ENCODE results near the gene RHBDD2. TPM values are rescaled to one million over a fixed set of nuclear protein-coding genes. Genes with fewer than 3 reads are reported as not detected.
A peak's percentile ranks its signal among the peaks of the same experiment; 100 is the strongest.
"Not testable (repeated sequence)": the region's sequence is repeated elsewhere in the genome, so short reads cannot be mapped to it uniquely, and the experiment has no call there.

The RHBDD2 gene
- total RNA-seq, 2 experiments from 2014 or later: 21.5 to 24.0 TPM

- Mint-ChIP-seq H3K36me3 (ENCODE audit: low read depth) (no peaks in the 10 kb centered on the region), H3K9me3 (no peaks in the 10 kb centered on the region), H3K4me1 (ENCODE audit: low read depth) (no peaks in the 10 kb centered on the region), H3K27me3 (ENCODE audit: low read depth) (no peaks in the 10 kb centered on the region), H3K27ac (no peak overlapping the region), H3K4me3 (no peak overlapping the region)
- no peak for DNase-seq
- intact Hi-C loops (cut with micrococcal nuclease): no loop called here
- CTCF ChIA-PET: interaction anchor here (0.7 kb wide), 1 partner anchor 72 kb away, joined by 3 read pairs; no protein-coding TSS in a partner anchor
These were observed 18.0 kb downstream of the RHBDD2 start for GRCh38 chr7:75896803-75897327.

- Mint-ChIP-seq H3K27me3 (ENCODE audit: low read depth) (no peaks in the 10 kb centered on the region), H3K27ac (no peak overlapping the region), H3K4me3 (no peak overlapping the region), H3K36me3 (ENCODE audit: low read depth) (no peaks in the 10 kb centered on the region), H3K9me3 (no peaks in the 10 kb centered on the region), H3K4me1 (ENCODE audit: low read depth) (no peaks in the 10 kb centered on the region)
- CTCF ChIA-PET: no interaction called here
- no peak for DNase-seq
- intact Hi-C loops (cut with micrococcal nuclease): no loop called here
These were observed 21.9 kb downstream of the RHBDD2 start for GRCh38 chr7:75900617-75901315.

- intact Hi-C loops (cut with micrococcal nuclease): no loop called here
These were observed 27.2 kb downstream of the RHBDD2 start for GRCh38 chr7:75905785-75906604.

GRCh38 chr7:75906991-75907667, 28.3 kb downstream of the RHBDD2 start:
- intact Hi-C loops (cut with micrococcal nuclease): no loop called here

More at GRCh38 chr7:75905785-75906604, 27.2 kb downstream of the RHBDD2 start:
- Mint-ChIP-seq H3K9me3 (no peaks in the 10 kb centered on the region), H3K27me3 (ENCODE audit: low read depth) (no peaks in the 10 kb centered on the region), H3K36me3 (ENCODE audit: low read depth) (no peaks in the 10 kb centered on the region), H3K4me1 (ENCODE audit: low read depth) (no peaks in the 10 kb centered on the region), H3K27ac (no peak overlapping the region), H3K4me3 (no peak overlapping the region)
- DNase-seq: no peak
- CTCF ChIA-PET: no interaction called here

GRCh38 chr7:75907668-75908039, 28.8 kb downstream of the RHBDD2 start:
- H3K4me3 Mint-ChIP-seq; intact Hi-C loops (cut with micrococcal nuclease): not testable (repeated sequence)

More at GRCh38 chr7:75906991-75907667, 28.3 kb downstream of the RHBDD2 start:
- no peak overlapping the region for H3K4me3 Mint-ChIP-seq
- no peaks in the 10 kb centered on the region for H3K4me1 Mint-ChIP-seq (ENCODE audit: low read depth)
- H3K9me3 Mint-ChIP-seq: no peaks in the 10 kb centered on the region
- CTCF ChIA-PET: no interaction called here
- H3K27me3 Mint-ChIP-seq (ENCODE audit: low read depth): no peaks in the 10 kb centered on the region
- H3K27ac Mint-ChIP-seq: no peak overlapping the region
- no peaks in the 10 kb centered on the region for H3K36me3 Mint-ChIP-seq (ENCODE audit: low read depth)
- no peak for DNase-seq

GRCh38 chr7:75909521-75910132, 30.8 kb downstream of the RHBDD2 start:
- H3K36me3 Mint-ChIP-seq (ENCODE audit: low read depth): no peaks in the 10 kb centered on the region
- CTCF ChIA-PET: interaction anchor here (1.4 kb wide), 1 partner anchor 110 kb away, joined by 4 read pairs; no protein-coding TSS in a partner anchor
- no peaks in the 10 kb centered on the region for H3K9me3 Mint-ChIP-seq
- no peak overlapping the region for H3K27ac Mint-ChIP-seq
- DNase-seq: no peak
- peaks cover 8% of the 10 kb centered on the region for H3K4me1 Mint-ChIP-seq (ENCODE audit: low read depth)
- no peaks in the 10 kb centered on the region for H3K27me3 Mint-ChIP-seq (ENCODE audit: low read depth)
- no peak overlapping the region for H3K4me3 Mint-ChIP-seq
- intact Hi-C loops (cut with micrococcal nuclease): no loop called here

More at GRCh38 chr7:75907668-75908039, 28.8 kb downstream of the RHBDD2 start:
- H3K4me1 Mint-ChIP-seq (ENCODE audit: low read depth); DNase-seq; H3K9me3 Mint-ChIP-seq; H3K36me3 Mint-ChIP-seq (ENCODE audit: low read depth); H3K27ac Mint-ChIP-seq; H3K27me3 Mint-ChIP-seq (ENCODE audit: low read depth): not testable (repeated sequence)
- CTCF ChIA-PET: interaction anchor here (0.6 kb wide), 1 partner anchor 38 kb away, joined by 3 read pairs; no protein-coding TSS in a partner anchor

GRCh38 chr7:75911186-75911585, 32.4 kb downstream of the RHBDD2 start:
- intact Hi-C loops (cut with micrococcal nuclease); H3K9me3 Mint-ChIP-seq; H3K4me3 Mint-ChIP-seq; H3K27ac Mint-ChIP-seq; H3K27me3 Mint-ChIP-seq (ENCODE audit: low read depth); H3K36me3 Mint-ChIP-seq (ENCODE audit: low read depth); DNase-seq: not testable (repeated sequence)
- CTCF ChIA-PET: interaction anchor here (0.7 kb wide), 1 partner anchor 17 kb away, joined by 6 read pairs; no protein-coding TSS in a partner anchor
- peaks cover 13% of the 10 kb centered on the region for H3K4me1 Mint-ChIP-seq (ENCODE audit: low read depth)

GRCh38 chr7:75913437-75913836, 34.6 kb downstream of the RHBDD2 start:
- no peak overlapping the region for H3K27ac Mint-ChIP-seq
- no peaks in the 10 kb centered on the region for H3K36me3 Mint-ChIP-seq (ENCODE audit: low read depth)
- DNase-seq: no peak
- H3K4me1 Mint-ChIP-seq (ENCODE audit: low read depth): peaks cover 20% of the 10 kb centered on the region
- CTCF ChIA-PET: no interaction called here
- H3K4me3 Mint-ChIP-seq: no peak overlapping the region
- intact Hi-C loops (cut with micrococcal nuclease): no loop called here
- H3K9me3 Mint-ChIP-seq: no peaks in the 10 kb centered on the region
- no peaks in the 10 kb centered on the region for H3K27me3 Mint-ChIP-seq (ENCODE audit: low read depth)

- Mint-ChIP-seq H3K4me3 (peak overlapping the region; percentile 88), H3K9me3 (no peaks in the 10 kb centered on the region), H3K27ac (peak overlapping the region; percentile 85), H3K36me3 (ENCODE audit: low read depth) (no peaks in the 10 kb centered on the region), H3K27me3 (ENCODE audit: low read depth) (no peaks in the 10 kb centered on the region), H3K4me1 (ENCODE audit: low read depth) (peaks cover 26% of the 10 kb centered on the region)
- intact Hi-C loops (cut with micrococcal nuclease): loop anchor here (1.0 kb wide), 2 partner anchors 36 to 134 kb away; partner anchors contain the start of gene MDH2
- peak; percentile 5 for DNase-seq
- CTCF ChIA-PET: interaction anchor here (0.6 kb wide), 1 partner anchor 115 kb away, joined by 4 read pairs; no protein-coding TSS in a partner anchor
These were observed 35.4 kb downstream of the RHBDD2 start for GRCh38 chr7:75914169-75914654.

- H3K9me3 Mint-ChIP-seq: no peaks in the 10 kb centered on the region
- peak within 1 kb of the TSS; percentile 88 for H3K4me3 Mint-ChIP-seq
- peaks cover 30% of the 10 kb centered on the region for H3K4me1 Mint-ChIP-seq (ENCODE audit: low read depth)
- intact Hi-C loops (cut with micrococcal nuclease): loop anchor here (1.0 to 5.0 kb wide), 5 partner anchors 37 to 178 kb away; partner anchors contain the start of genes HIP1, MDH2 and TMEM120A
- peak; percentile 94 for DNase-seq
- H3K36me3 Mint-ChIP-seq (ENCODE audit: low read depth): no peaks in the 10 kb centered on the region
- CTCF ChIA-PET: interaction anchor here (1.0 kb wide), 2 partner anchors 105 to 214 kb away, joined by 3 to 4 read pairs; no protein-coding TSS in a partner anchor
- peak within 1 kb of the TSS; percentile 85 for H3K27ac Mint-ChIP-seq
- no peaks in the 10 kb centered on the region for H3K27me3 Mint-ChIP-seq (ENCODE audit: low read depth)
These were observed 36.0 kb downstream of the RHBDD2 start, which contains the start of gene POR for GRCh38 chr7:75914655-75915415. Gene POR (plus strand): TSS chr7:75915155. CDS start chr7:75954002, 38,847 bp downstream.

Measured in activated naive CD4-positive, alpha-beta T cell treated with anti-CD3 and anti-CD28 coated beads for 36 hours (primary cell).